IMR-90 (cell line): ENCODE data around the gene RPTOR. TPM values are rescaled to one million over a fixed set of nuclear protein-coding genes. Genes with fewer than 3 reads are reported as not detected.
A peak's percentile ranks its signal among the peaks of the same experiment; 100 is the strongest.

Experiments used
- ATAC-seq: fragments of 200-7000 bp; cut with Tn5 transposase; 2 replicates; pipeline ENCODE4 v1.9.1; 2020; ENCODE audit warnings: low read depth, mild to moderate bottlenecking, moderate library complexity
- BruUV-seq: library from RNA; stranded (reverse); fragments of 400-500 nt; replicated peaks from 2 replicates; lab custom pipeline; 2021; lab: Mats Ljungman, UMichigan
- CTCF ChIA-PET: fragments of 300-600 bp; formaldehyde crosslinking; extraction: SDS; loops from one replicate; lab custom pipeline; 2021; ENCODE audit warnings: antibody characterized with exemption; lab: Yijun Ruan, JAX
- POLR2A ChIA-PET: fragments of 300-600 bp; sonication (Branson Sonifier 250); formaldehyde crosslinking; loops from one replicate; lab custom pipeline; 2022; ENCODE audit warnings: antibody characterized with exemption; ENCODE audit not compliant: unreplicated experiment; lab: Charles Lee
- DNase-seq: peaks from one replicate; pipeline ENCODE4 v3.0.0; 2013
- H2AFZ ChIP-seq: replicated peaks from 2 replicates; pipeline ENCODE3; 2013; ENCODE audit warnings: low read length, mild to moderate bottlenecking; ENCODE audit not compliant: poor library complexity
- H2AK5ac ChIP-seq: 2 replicates; pipeline ENCODE4 v1.6.1; 2013; ENCODE audit warnings: low read depth, low read length, inconsistent platforms
- H2AK9ac ChIP-seq: replicated peaks from 2 replicates; pipeline ENCODE3; 2013; ENCODE audit warnings: mild to moderate bottlenecking, low read depth, low read length, moderate library complexity; ENCODE audit not compliant: poor library complexity
- H2BK120ac ChIP-seq: 2 replicates; pipeline ENCODE4 v1.6.1; 2013; ENCODE audit warnings: low read depth, low read length, inconsistent platforms
- H2BK15ac ChIP-seq: 3 replicates; pipeline ENCODE4 v1.6.1; 2013; ENCODE audit warnings: low read depth, low read length, inconsistent platforms
- H2BK20ac ChIP-seq: 2 replicates; pipeline ENCODE4 v1.6.1; 2013; ENCODE audit warnings: low read depth, mild to moderate bottlenecking, inconsistent platforms, low read length, moderate library complexity
- H2BK5ac ChIP-seq: 2 replicates; pipeline ENCODE4 v1.6.1; 2013; ENCODE audit warnings: mild to moderate bottlenecking, low read depth, low read length, inconsistent platforms; ENCODE audit not compliant: poor library complexity, severe bottlenecking
- H3K14ac ChIP-seq: replicated peaks from 2 replicates; pipeline ENCODE4 v1.6.1; 2013; ENCODE audit warnings: low read depth, low read length, inconsistent platforms
- H3K18ac ChIP-seq: 2 replicates; pipeline ENCODE4 v1.6.1; 2013; ENCODE audit warnings: low read depth, low read length, control low read depth
- H3K23ac ChIP-seq: 2 replicates; pipeline ENCODE4 v1.6.1; 2013; ENCODE audit warnings: low read depth, low read length, inconsistent platforms
- H3K27ac ChIP-seq: 2 replicates; pipeline ENCODE4 v1.5.1; 2013; ENCODE audit warnings: mild to moderate bottlenecking, control low read depth, low read length; ENCODE audit not compliant: insufficient read depth
- H3K27me3 ChIP-seq: 2 replicates; pipeline ENCODE4 v1.6.1; 2013; ENCODE audit warnings: low read length; ENCODE audit not compliant: control insufficient read depth, insufficient read depth
- H3K36me3 ChIP-seq: 2 replicates; pipeline ENCODE4 v1.6.1; 2013; ENCODE audit warnings: low read length, mixed read lengths; ENCODE audit not compliant: control insufficient read depth, insufficient read depth
- H3K4ac ChIP-seq: 2 replicates; pipeline ENCODE4 v1.6.1; 2013; ENCODE audit warnings: low read depth, low read length, inconsistent platforms
- H3K4me1 ChIP-seq: 2 replicates; pipeline ENCODE4 v1.6.1; 2013; ENCODE audit warnings: low read length, mixed read lengths; ENCODE audit not compliant: control insufficient read depth, insufficient read depth
- H3K4me2 ChIP-seq: 2 replicates; pipeline ENCODE4 v1.6.1; 2013; ENCODE audit warnings: low read depth, mild to moderate bottlenecking, control low read depth, low read length, moderate library complexity
- H3K4me3 ChIP-seq: 2 replicates; pipeline ENCODE4 v1.5.1; 2013; ENCODE audit warnings: low read depth, mild to moderate bottlenecking, control low read depth, low read length, moderate library complexity; ENCODE audit not compliant: insufficient read depth
- H3K56ac ChIP-seq: 2 replicates; pipeline ENCODE4 v1.6.1; 2013; ENCODE audit warnings: low read length, inconsistent platforms; ENCODE audit not compliant: insufficient read depth; ENCODE audit errors: extremely low read depth
- H3K79me1 ChIP-seq, 2 experiments: 2 replicates each; pipeline ENCODE4 v1.6.1; 2013; ENCODE audit warnings: low read length in 2 of 2, inconsistent platforms in 1 of 2, low read depth in 1 of 2
- H3K9ac ChIP-seq: 2 replicates; pipeline ENCODE4 v1.6.1; 2013; ENCODE audit warnings: low read depth, low read length, control low read depth
- H3K9me1 ChIP-seq: 2 replicates; pipeline ENCODE4 v1.6.1; 2013; ENCODE audit warnings: low read length, inconsistent platforms; ENCODE audit not compliant: insufficient read depth
- H3K9me3 ChIP-seq: 2 replicates; pipeline ENCODE4 v1.6.1; 2013; ENCODE audit warnings: low read length; ENCODE audit not compliant: control insufficient read depth, insufficient read depth
- H4K20me1 ChIP-seq: 2 replicates; pipeline ENCODE4 v1.6.1; 2013; ENCODE audit warnings: low read length, inconsistent platforms; ENCODE audit not compliant: insufficient read depth
- H4K5ac ChIP-seq: 2 replicates; pipeline ENCODE4 v1.6.1; 2013; ENCODE audit warnings: mild to moderate bottlenecking, low read depth, low read length, control low read depth
- H4K8ac ChIP-seq, 2 experiments: 2 replicates each; pipeline ENCODE4 v1.6.1; 2013; ENCODE audit warnings: low read depth in 2 of 2, low read length in 2 of 2, control low read depth in 1 of 2, inconsistent platforms in 1 of 2
- H4K91ac ChIP-seq: 2 replicates; pipeline ENCODE4 v1.6.1; 2013; ENCODE audit warnings: low read depth, low read length, inconsistent platforms; ENCODE audit not compliant: insufficient read depth
- BHLHE40 ChIP-seq: fragments of 150-350 bp; IDR thresholded peaks from 2 replicates; pipeline ENCODE4 v1.6.1; 2016; ENCODE audit warnings: mild to moderate bottlenecking, low read depth, low read length
- CEBPB ChIP-seq: IDR thresholded peaks from 2 replicates; pipeline ENCODE4 v1.6.1; 2012; ENCODE audit warnings: low read depth, low read length, improper control_type of control experiment
- CHD1 ChIP-seq: IDR thresholded peaks from 2 replicates; pipeline ENCODE4 v1.6.1; 2012; ENCODE audit warnings: low read depth, low read length, improper control_type of control experiment
- FOS ChIP-seq: fragments of 150-350 bp; IDR thresholded peaks from 2 replicates; pipeline ENCODE4 v1.6.1; 2016; ENCODE audit warnings: low read depth, low read length
- MAFK ChIP-seq: IDR thresholded peaks from 2 replicates; pipeline ENCODE4 v1.6.1; 2012; ENCODE audit warnings: low read depth, low read length, improper control_type of control experiment
- MAZ ChIP-seq: IDR thresholded peaks from 2 replicates; pipeline ENCODE4 v1.6.1; 2012; ENCODE audit warnings: low read depth, mild to moderate bottlenecking, low read length, improper control_type of control experiment, moderate library complexity, borderline replicate concordance
- MXI1 ChIP-seq: IDR thresholded peaks from 2 replicates; pipeline ENCODE4 v1.6.1; 2012; ENCODE audit warnings: low read depth, mild to moderate bottlenecking, low read length, moderate library complexity, borderline replicate concordance
- NFE2L2 ChIP-seq: fragments of 150-350 bp; IDR thresholded peaks from 2 replicates; pipeline ENCODE4 v1.6.1; 2016; ENCODE audit warnings: low read depth, mild to moderate bottlenecking, low read length
- POLR2A ChIP-seq: IDR thresholded peaks from 2 replicates; pipeline ENCODE4 v1.6.1; 2012; ENCODE audit warnings: mild to moderate bottlenecking, low read depth, low read length
- RAD21 ChIP-seq: IDR thresholded peaks from 2 replicates; pipeline ENCODE4 v1.6.1; 2012; ENCODE audit warnings: low read length, improper control_type of control experiment
- RCOR1 ChIP-seq: IDR thresholded peaks from 2 replicates; pipeline ENCODE4 v1.6.1; 2012; ENCODE audit warnings: mild to moderate bottlenecking, low read length, improper control_type of control experiment; ENCODE audit not compliant: insufficient replicate concordance
- RFX5 ChIP-seq: IDR thresholded peaks from 2 replicates; pipeline ENCODE4 v1.8.0; 2012; ENCODE audit warnings: low read depth, mild to moderate bottlenecking, low read length, moderate library complexity
- SMC3 ChIP-seq: fragments of 150-350 bp; IDR thresholded peaks from 2 replicates; pipeline ENCODE4 v1.6.1; 2016; ENCODE audit warnings: low read depth, mild to moderate bottlenecking, antibody characterized with exemption, low read length, moderate library complexity
- WGBS, 2 experiments: methylation state at CpG; one replicate each; pipeline versions ENCODE4 v1.1.5 to v1.1.7; 2013; ENCODE audit warnings: missing lambda C conversion rate in 2 of 2; ENCODE audit not compliant: insufficient read length in 1 of 2; ENCODE audit errors: extremely low coverage in 2 of 2; 5-methylcytosine and 5-hydroxymethylcytosine counted together
- dilution Hi-C: fragments of 300-500 bp; cut with HindIII; formaldehyde crosslinking; loops from one replicate; pipeline ENCODE4 v1.14.3; 2018; ENCODE audit warnings: low sequenced_read_pairs; ENCODE audit not compliant: unreplicated experiment
- in situ Hi-C: fragments of 300-500 bp; cut with MboI; formaldehyde crosslinking; loops from 3 replicates; pipeline ENCODE4 v1.14.3; 2019; ENCODE audit warnings: low sequenced_read_pairs, inconsistent platforms, mixed read lengths
- intact Hi-C: fragments of 100-400 bp; cut with micrococcal nuclease; formaldehyde crosslinking; loops from 2 replicates; pipeline ENCODE4 v1.10.0; 2022
- polyA plus RNA-seq, 3 experiments: library from polyadenylated mRNA; depleted of rRNA; stranded (reverse); fragments of >200 nt; gene quantifications; 2 replicates each; pipeline ENCODE4 v1.2.3, GENCODE V29; 2012; ENCODE audit warnings: low replicate concordance in 1 of 3
- total RNA-seq: library from RNA; depleted of rRNA; stranded (reverse); fragments of >200 nt; gene quantifications from 2 replicates; pipeline ENCODE4 v1.2.3, GENCODE V29; 2012
- TF ChIP-seq, protein P1 (sequence below): conservative IDR thresholded peaks from 2 replicates; pipeline ENCODE4 v1.5.1; 2012; ENCODE audit warnings: mild to moderate bottlenecking, low read depth, low read length, improper control_type of control experiment
- TF ChIP-seq, protein P2 (sequence below): fragments of 150-350 bp; IDR thresholded peaks from 2 replicates; pipeline ENCODE4 v1.6.1; 2016; ENCODE audit warnings: low read depth, mild to moderate bottlenecking, low read length, moderate library complexity, borderline replicate concordance

Gene RPTOR
- total and polyA plus RNA-seq, 2 of the 4 experiments (the other 2 are of a cell fraction), result 10.8 to 14.7 TPM

DNA sequence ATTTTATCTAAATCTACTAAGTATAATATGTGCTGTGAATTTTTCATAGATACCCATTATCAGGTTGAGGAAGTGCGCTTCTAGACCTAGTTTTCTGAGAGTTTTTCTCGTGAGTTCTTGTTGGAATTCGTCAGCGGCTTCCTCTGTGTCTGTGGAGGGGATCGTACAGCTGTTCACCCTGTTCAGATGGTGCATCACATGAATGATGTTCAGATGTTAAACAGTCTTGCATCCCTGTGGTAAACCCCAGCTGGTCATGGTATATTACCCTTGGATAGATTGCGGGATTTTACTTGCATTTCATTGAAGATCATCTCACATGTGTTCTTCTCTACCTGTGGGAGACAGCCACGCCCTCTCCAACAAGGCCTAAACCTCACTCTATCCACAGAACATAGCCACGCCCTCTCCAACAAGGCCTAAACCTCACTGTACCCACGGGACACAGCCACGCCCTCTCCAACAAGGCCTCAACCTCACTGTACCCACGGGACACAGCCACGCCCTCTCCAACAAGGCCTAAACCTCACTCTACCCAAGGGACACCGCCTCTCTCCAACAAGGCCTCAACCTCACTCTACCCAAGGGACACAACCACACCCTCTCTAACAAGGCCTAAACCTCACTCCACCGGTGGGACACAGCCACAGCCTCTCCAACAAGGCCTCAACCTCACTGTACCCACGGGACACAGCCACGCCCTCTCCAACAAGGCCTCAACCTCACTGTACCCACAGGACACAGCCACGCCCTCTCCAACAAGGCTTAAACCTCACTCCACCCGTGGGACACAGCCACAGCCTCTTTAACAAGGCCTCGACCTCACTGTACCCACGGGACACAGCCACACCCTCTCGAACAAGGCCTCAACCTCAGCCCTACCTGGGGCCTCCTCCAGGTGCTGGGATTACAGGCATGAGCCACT lies 266.8 kb downstream of the RPTOR start:
- H3K23ac ChIP-seq, result no peak overlapping the region
- in situ Hi-C loops, result no loop called here
- H3K18ac ChIP-seq, result no peak overlapping the region
- no peak overlapping the region for H3K4me2 ChIP-seq
- H3K4ac ChIP-seq, result no peak overlapping the region
- ATAC-seq (no peak), DNase-seq (no peak)
- H4K8ac ChIP-seq, result no peak overlapping the region
- 0 out of 2 replicates have a peak overlapping the region, but pooled peaks have one; percentile 33 for H2AK5ac ChIP-seq
- H4K91ac ChIP-seq, result no peak overlapping the region
- H3K36me3 ChIP-seq, result peaks cover 8% of the 10 kb centered on the region; the same call in 1 of the 2 replicates
- no peaks in the 10 kb centered on the region for H3K4me1 ChIP-seq
- H3K14ac ChIP-seq, result no peak overlapping the region
- no peaks in the 10 kb centered on the region for H3K27me3 ChIP-seq
- CTCF ChIA-PET, result no interaction called here
- no peak overlapping the region for H3K56ac ChIP-seq
- no peak overlapping the region for H3K9ac ChIP-seq
- POLR2A ChIA-PET, result no interaction called here
- H4K20me1 ChIP-seq, result no peaks in the 10 kb centered on the region
- no peak overlapping the region for H2BK120ac ChIP-seq
- H3K9me1 ChIP-seq, result no peaks in the 10 kb centered on the region
- WGBS, 2 experiments, result 93% methylated on average over 8 of the region's 21 CpGs; no CpG with 5 or more reads in 1 of the 2 experiments
- no peaks in the 10 kb centered on the region; the same call in 1 of the 2 replicates for H3K9me3 ChIP-seq
- no peak overlapping the region for H3K27ac ChIP-seq
- H2BK5ac ChIP-seq, result no peak overlapping the region
- H3K4me3 ChIP-seq, result no peak overlapping the region
- BruUV-seq, result no TSS peak
- intact Hi-C loops, result no loop called here
- H4K5ac ChIP-seq, result no peak overlapping the region
- no peak overlapping the region for H2AFZ ChIP-seq
- H2AK9ac ChIP-seq, result no peak overlapping the region
- H2BK15ac ChIP-seq, result no peak overlapping the region
- H3K79me1 ChIP-seq, result peaks cover 6 to 11% of the 10 kb centered on the region in 2 experiments; a peak in 2 of 4 replicates
- no peak overlapping the region for H2BK20ac ChIP-seq
- dilution Hi-C loops, result no loop called here
- TF ChIP-seq MXI1 (no peak), MAFK (no peak), POLR2A (no peak), CEBPB (no peak), FOS (no peak), CHD1 (no peak), NFE2L2 (no peak), SMC3 (no peak), BHLHE40 (no peak), RFX5 (no peak), RAD21 (no peak), MAZ (no peak), RCOR1 (no peak)
- TF ChIP-seq, protein P1, sequence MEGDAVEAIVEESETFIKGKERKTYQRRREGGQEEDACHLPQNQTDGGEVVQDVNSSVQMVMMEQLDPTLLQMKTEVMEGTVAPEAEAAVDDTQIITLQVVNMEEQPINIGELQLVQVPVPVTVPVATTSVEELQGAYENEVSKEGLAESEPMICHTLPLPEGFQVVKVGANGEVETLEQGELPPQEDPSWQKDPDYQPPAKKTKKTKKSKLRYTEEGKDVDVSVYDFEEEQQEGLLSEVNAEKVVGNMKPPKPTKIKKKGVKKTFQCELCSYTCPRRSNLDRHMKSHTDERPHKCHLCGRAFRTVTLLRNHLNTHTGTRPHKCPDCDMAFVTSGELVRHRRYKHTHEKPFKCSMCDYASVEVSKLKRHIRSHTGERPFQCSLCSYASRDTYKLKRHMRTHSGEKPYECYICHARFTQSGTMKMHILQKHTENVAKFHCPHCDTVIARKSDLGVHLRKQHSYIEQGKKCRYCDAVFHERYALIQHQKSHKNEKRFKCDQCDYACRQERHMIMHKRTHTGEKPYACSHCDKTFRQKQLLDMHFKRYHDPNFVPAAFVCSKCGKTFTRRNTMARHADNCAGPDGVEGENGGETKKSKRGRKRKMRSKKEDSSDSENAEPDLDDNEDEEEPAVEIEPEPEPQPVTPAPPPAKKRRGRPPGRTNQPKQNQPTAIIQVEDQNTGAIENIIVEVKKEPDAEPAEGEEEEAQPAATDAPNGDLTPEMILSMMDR, result no peak
- TF ChIP-seq, protein P2, sequence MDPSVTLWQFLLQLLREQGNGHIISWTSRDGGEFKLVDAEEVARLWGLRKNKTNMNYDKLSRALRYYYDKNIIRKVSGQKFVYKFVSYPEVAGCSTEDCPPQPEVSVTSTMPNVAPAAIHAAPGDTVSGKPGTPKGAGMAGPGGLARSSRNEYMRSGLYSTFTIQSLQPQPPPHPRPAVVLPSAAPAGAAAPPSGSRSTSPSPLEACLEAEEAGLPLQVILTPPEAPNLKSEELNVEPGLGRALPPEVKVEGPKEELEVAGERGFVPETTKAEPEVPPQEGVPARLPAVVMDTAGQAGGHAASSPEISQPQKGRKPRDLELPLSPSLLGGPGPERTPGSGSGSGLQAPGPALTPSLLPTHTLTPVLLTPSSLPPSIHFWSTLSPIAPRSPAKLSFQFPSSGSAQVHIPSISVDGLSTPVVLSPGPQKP, result no peak
